HEK293T (cell line): ENCODE data around the gene FGGY.

Experiments used
- BHLHE40 ChIP-seq: fragments of 450-650 bp; IDR thresholded peaks from 2 replicates; pipeline ENCODE4 v1.6.1; 2016; ENCODE audit warnings: mild to moderate bottlenecking, moderate library complexity, borderline replicate concordance
- CTBP1 ChIP-seq: fragments of 450-650 bp; IDR thresholded peaks from 2 replicates; pipeline ENCODE4 v1.6.1; 2016; ENCODE audit warnings: borderline replicate concordance
- ELF4 ChIP-seq: fragments of 450-650 bp; IDR thresholded peaks from 2 replicates; pipeline ENCODE4 v1.6.1; 2017; ENCODE audit warnings: antibody characterized with exemption
- FOXA1 ChIP-seq: fragments of 450-650 bp; IDR thresholded peaks from 2 replicates; pipeline ENCODE4 v1.6.1; 2016; ENCODE audit warnings: mild to moderate bottlenecking
- FOXK2 ChIP-seq: fragments of 450-650 bp; IDR thresholded peaks from 2 replicates; pipeline ENCODE4 v1.6.1; 2016; ENCODE audit warnings: mild to moderate bottlenecking
- FOXM1 ChIP-seq: fragments of 450-650 bp; IDR thresholded peaks from 2 replicates; pipeline ENCODE4 v1.6.1; 2017; ENCODE audit warnings: mild to moderate bottlenecking, borderline replicate concordance
- L3MBTL2 ChIP-seq: fragments of 450-650 bp; conservative IDR thresholded peaks from 2 replicates; pipeline ENCODE4 v1.6.1; 2016; ENCODE audit warnings: mild to moderate bottlenecking
- LEF1 ChIP-seq: fragments of 450-650 bp; IDR thresholded peaks from 2 replicates; pipeline ENCODE4 v1.6.1; 2017; ENCODE audit warnings: mild to moderate bottlenecking, borderline replicate concordance
- NFRKB ChIP-seq: fragments of 450-650 bp; IDR thresholded peaks from 2 replicates; pipeline ENCODE4 v1.6.1; 2016; ENCODE audit warnings: mild to moderate bottlenecking, moderate library complexity
- PKNOX1 ChIP-seq: fragments of 450-650 bp; IDR thresholded peaks from 2 replicates; pipeline ENCODE4 v1.6.1; 2016
- SP1 ChIP-seq: fragments of 450-650 bp; IDR thresholded peaks from 2 replicates; pipeline ENCODE4 v1.6.1; 2017
- SUZ12 ChIP-seq: fragments of 450-650 bp; IDR thresholded peaks from 2 replicates; pipeline ENCODE4 v1.6.1; 2016; ENCODE audit warnings: mild to moderate bottlenecking
- TARDBP ChIP-seq: fragments of 450-650 bp; IDR thresholded peaks from 2 replicates; pipeline ENCODE4 v1.6.1; 2016

GRCh38 chr1:59748123-59748522 lies 451.2 kb downstream of the FGGY start:
- no peak for TF ChIP-seq SP1
- TF ChIP-seq ELF4: no peak
- no peak for TF ChIP-seq TARDBP
- no peak for TF ChIP-seq FOXM1
- TF ChIP-seq CTBP1: no peak
- no peak for TF ChIP-seq BHLHE40
- no peak for TF ChIP-seq SUZ12
- no peak for TF ChIP-seq LEF1
- no peak for TF ChIP-seq L3MBTL2
- TF ChIP-seq FOXA1: no peak
- TF ChIP-seq PKNOX1: no peak
- TF ChIP-seq FOXK2: no peak
- no peak for TF ChIP-seq NFRKB
